OCI-LY1 (cell line): ENCODE data around the gene IGFBP5.

ENCODE experiments used
- EZH2 ChIP-seq: fragments of 200-600 bp; sonication (generic), shearing (Covaris generic); IDR thresholded peaks from 2 replicates; pipeline ENCODE4 v1.8.0; 2017; ENCODE audit warnings: borderline replicate concordance, mixed run types, mild to moderate bottlenecking, antibody characterized with exemption, low read length, moderate library complexity, mixed read lengths
- TF ChIP-seq, protein P1 (sequence below): fragments of 200-600 bp; sonication (generic), shearing (Covaris generic); IDR thresholded peaks from 2 replicates; pipeline ENCODE4 v1.5.1; 2017; ENCODE audit warnings: mild to moderate bottlenecking, antibody characterized with exemption, low read length, moderate library complexity, mixed read lengths

DNA sequence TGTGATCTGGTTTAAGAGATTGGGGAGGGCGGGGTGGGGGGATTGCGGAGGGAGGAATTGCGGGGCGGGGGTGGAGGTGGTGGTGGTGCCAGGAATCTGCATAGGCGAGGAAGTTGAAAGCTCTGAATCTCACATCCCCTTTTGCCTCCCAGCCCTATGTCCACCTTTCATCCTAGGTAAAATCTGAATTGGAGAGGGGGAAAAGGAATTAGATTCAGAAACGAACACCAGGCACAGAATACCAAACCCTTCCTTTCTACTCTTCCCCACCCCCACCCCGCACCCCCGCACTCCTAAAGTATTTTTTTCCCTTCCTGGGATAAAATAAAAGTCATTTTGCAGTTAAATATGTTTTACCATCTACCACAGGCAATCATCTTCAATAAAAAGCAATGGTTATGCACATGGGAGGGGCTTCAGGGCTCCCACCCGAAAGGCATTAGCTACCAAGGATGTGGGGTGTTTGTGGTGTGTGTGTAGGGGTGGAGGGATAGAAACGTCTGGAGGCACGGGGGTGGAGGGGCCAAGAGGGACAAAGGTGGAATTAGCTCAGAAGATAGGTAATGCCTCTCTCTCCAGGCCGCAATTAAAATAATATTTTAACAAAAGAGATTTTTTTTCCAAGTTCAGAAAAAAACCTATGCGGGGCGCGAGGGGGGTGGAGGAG is 1.8 kb downstream of the IGFBP5 start:
- TF ChIP-seq, protein P1, sequence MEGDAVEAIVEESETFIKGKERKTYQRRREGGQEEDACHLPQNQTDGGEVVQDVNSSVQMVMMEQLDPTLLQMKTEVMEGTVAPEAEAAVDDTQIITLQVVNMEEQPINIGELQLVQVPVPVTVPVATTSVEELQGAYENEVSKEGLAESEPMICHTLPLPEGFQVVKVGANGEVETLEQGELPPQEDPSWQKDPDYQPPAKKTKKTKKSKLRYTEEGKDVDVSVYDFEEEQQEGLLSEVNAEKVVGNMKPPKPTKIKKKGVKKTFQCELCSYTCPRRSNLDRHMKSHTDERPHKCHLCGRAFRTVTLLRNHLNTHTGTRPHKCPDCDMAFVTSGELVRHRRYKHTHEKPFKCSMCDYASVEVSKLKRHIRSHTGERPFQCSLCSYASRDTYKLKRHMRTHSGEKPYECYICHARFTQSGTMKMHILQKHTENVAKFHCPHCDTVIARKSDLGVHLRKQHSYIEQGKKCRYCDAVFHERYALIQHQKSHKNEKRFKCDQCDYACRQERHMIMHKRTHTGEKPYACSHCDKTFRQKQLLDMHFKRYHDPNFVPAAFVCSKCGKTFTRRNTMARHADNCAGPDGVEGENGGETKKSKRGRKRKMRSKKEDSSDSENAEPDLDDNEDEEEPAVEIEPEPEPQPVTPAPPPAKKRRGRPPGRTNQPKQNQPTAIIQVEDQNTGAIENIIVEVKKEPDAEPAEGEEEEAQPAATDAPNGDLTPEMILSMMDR = no peak
- no peak for TF ChIP-seq EZH2
